ENCODE data around the gene F10.

Gene F10

DNA sequence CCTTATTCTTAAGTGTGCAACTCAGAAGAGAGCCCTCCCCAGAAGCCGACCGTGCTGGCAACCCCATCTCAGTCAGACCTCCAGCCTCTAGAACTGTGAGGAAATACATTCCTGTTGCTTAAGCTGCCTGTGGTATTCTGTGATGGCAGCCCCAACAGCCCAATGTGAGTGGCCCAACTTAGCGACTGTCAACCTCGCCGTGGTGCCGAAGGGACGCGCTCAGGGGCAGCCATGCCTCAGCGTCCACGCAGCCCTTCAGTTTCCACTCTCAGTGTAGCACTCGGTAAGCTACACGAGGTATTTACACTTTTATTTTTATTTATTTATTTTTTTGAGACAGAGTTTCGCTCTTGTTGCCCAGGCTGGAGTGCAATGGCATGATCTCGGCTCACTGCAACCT, 54.2 kb downstream of the F10 start:
- no peak overlapping the region for H3K27ac ChIP-seq
- no peak for DNase-seq
- peaks cover 85% of the 10 kb centered on the region for H3K36me3 ChIP-seq
- H3K9me3 ChIP-seq (ENCODE audit: severe bottlenecking): no peaks in the 10 kb centered on the region
- H3K27me3 ChIP-seq (ENCODE audit: insufficient read depth, low read depth, severe bottlenecking): no peaks in the 10 kb centered on the region
- TF ChIP-seq, protein P1, sequence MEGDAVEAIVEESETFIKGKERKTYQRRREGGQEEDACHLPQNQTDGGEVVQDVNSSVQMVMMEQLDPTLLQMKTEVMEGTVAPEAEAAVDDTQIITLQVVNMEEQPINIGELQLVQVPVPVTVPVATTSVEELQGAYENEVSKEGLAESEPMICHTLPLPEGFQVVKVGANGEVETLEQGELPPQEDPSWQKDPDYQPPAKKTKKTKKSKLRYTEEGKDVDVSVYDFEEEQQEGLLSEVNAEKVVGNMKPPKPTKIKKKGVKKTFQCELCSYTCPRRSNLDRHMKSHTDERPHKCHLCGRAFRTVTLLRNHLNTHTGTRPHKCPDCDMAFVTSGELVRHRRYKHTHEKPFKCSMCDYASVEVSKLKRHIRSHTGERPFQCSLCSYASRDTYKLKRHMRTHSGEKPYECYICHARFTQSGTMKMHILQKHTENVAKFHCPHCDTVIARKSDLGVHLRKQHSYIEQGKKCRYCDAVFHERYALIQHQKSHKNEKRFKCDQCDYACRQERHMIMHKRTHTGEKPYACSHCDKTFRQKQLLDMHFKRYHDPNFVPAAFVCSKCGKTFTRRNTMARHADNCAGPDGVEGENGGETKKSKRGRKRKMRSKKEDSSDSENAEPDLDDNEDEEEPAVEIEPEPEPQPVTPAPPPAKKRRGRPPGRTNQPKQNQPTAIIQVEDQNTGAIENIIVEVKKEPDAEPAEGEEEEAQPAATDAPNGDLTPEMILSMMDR (IDR thresholded peaks at IDR 0.05; ENCODE audit: low read depth, low read length): no peak
- no peak overlapping the region for H3K4me3 ChIP-seq (ENCODE audit: low read depth, low read length)

DNA sequence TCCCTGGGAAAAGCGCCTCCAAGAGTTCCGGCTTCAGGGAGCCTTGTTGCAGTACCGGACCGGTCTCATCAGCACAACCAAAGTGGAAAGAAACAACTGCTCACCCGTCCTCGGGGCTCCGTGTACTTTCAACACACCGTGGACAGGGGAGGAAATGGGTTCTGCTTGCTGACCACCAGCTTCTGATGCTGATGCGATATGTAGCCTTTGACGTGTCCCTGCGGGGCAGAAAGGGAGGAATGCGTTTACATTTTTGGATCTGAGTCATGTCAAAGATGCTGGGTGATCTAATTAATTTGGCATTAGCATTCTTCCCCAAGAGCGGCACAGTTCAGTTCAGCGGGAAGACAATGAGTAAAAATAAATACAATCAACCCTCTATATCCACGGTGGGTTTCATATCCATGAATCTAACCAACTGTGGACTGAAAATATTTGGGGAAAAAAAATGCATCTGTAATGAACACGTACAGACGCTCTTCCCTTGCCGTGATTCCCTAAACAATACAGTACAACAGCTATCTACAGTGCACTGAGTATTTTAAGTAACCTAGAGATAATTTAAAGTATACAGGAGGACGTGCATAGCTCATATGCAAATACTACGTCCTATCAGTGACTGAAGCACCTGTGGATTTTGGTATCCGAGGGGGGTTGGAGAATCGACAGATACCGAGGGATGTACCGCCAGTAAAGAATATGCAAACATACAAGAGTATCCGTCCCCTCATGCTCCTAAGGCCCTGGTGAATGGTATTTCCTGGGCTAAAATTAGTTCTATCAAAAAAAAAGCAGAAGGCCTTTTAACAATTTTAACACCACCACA, 55.7 kb downstream of the F10 start:
- Histone ChIP-seq H3K4me3 (ENCODE audit: low read depth, low read length) (no peak overlapping the region), H3K27me3 (ENCODE audit: insufficient read depth, low read depth, severe bottlenecking) (no peaks in the 10 kb centered on the region), H3K27ac (no peak overlapping the region), H3K9me3 (ENCODE audit: severe bottlenecking) (no peaks in the 10 kb centered on the region), H3K36me3 (peaks cover 89% of the 10 kb centered on the region)
- TF ChIP-seq, protein P1 (IDR thresholded peaks at IDR 0.05; ENCODE audit: low read depth, low read length): no peak
- no peak for DNase-seq

DNA sequence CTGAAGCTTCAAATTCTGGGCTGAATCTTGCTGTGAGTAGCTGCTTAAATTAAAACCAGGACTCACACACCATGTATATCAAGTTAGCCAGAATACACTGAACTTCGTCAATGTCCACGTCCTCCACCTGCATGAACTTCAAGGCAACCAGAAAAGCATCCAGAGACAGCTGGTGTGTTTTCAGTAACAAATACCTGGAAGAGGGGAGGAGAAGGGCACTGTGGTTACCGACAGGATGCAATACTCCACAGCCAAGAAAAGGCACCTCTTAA, 56.2 kb downstream of the F10 start:
- Histone ChIP-seq H3K36me3 (peaks cover 92% of the 10 kb centered on the region), H3K9me3 (ENCODE audit: severe bottlenecking) (no peaks in the 10 kb centered on the region), H3K27ac (no peak overlapping the region), H3K27me3 (ENCODE audit: insufficient read depth, low read depth, severe bottlenecking) (no peaks in the 10 kb centered on the region), H3K4me3 (ENCODE audit: low read depth, low read length) (no peak overlapping the region)
- TF ChIP-seq, protein P1 (IDR thresholded peaks at IDR 0.05; ENCODE audit: low read depth, low read length): no peak
- DNase-seq: no peak

DNA sequence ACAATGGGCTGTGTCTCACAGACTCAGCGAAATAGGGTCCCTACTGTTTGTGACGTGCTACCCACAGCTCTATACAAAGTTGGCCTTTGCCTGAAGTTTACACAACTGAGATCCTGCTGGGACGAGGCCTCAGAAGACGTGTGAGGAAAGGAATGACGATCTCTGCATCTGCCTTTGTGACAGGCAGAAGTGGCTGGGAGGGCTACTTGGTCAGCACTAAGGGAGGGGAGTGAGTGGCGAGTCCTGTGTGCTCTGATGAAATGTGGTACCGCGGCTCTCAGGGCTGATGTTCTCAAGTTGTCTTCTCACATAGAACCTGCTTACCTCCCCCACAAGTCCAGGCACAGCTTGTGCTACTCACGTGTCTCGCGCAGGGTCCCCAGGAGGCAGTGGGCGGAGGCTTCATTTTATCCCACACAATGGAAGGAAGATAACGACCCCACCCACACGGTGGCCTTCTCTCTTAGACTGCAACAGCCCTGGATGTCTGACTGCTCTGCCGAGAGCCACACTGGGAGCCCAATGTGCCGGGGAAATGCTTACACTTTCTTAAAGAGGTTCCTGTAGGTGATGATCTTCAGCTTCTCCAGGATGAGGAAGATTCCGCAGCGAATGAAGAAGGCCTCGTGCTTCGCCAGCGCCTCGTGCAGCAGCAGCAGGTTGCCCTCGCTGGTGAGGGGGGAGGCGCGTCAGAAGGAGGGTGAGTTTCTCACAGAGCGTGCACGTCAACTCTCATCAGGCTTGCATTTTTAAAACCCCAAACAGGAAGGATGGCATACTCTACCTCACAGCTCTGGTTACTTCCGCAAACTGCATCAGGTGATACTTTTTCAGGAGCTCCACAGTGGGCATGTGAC, 57.0 kb downstream of the F10 start:
- Histone ChIP-seq H3K4me3 (ENCODE audit: low read depth, low read length) (no peak overlapping the region), H3K9me3 (ENCODE audit: severe bottlenecking) (no peaks in the 10 kb centered on the region), H3K27ac (no peak overlapping the region), H3K27me3 (ENCODE audit: insufficient read depth, low read depth, severe bottlenecking) (no peaks in the 10 kb centered on the region), H3K36me3 (peaks cover 94% of the 10 kb centered on the region)
- TF ChIP-seq, protein P1 (IDR thresholded peaks at IDR 0.05; ENCODE audit: low read depth, low read length): no peak
- no peak for DNase-seq

DNA sequence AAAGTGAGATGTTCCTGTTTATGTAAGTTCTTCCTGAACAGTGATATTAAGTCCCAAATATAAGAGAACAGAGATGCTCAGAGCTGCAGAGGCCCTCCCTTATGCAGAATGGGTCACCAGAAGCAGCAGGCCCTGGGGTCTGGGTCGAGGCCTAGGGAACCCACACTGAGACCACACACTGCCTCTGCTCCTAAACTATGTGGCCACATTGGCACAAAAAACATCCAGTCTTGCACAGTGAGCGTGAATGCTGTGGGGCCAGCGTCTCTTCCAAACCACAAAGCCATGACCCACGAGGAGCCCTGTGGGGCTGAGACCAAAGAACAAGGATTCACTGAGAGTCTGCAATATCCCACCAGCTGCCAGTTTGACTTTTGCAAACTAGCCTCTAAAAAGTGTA, 59.4 kb downstream of the F10 start:
- H3K36me3 ChIP-seq: peaks cover 90% of the 10 kb centered on the region

More for the DNA sequence above, 59.4 kb downstream of the F10 start:
- H3K9me3 ChIP-seq (ENCODE audit: severe bottlenecking): no peaks in the 10 kb centered on the region
- no peak overlapping the region for H3K27ac ChIP-seq
- H3K27me3 ChIP-seq (ENCODE audit: insufficient read depth, low read depth, severe bottlenecking): no peaks in the 10 kb centered on the region
- TF ChIP-seq, protein P1 (IDR thresholded peaks at IDR 0.05; ENCODE audit: low read depth, low read length): no peak
- no peak overlapping the region for H3K4me3 ChIP-seq (ENCODE audit: low read depth, low read length)
- no peak for DNase-seq

Measured in WERI-Rb-1 (cell line).